Measurements from ENCODE around the gene SLC16A9.
A peak's percentile ranks its signal among the peaks of the same experiment; 100 is the strongest.
"Not testable (repeated sequence)": the region's sequence is repeated elsewhere in the genome, so short reads cannot be mapped to it uniquely, and the experiment has no call there.

Gene SLC16A9

DNA sequence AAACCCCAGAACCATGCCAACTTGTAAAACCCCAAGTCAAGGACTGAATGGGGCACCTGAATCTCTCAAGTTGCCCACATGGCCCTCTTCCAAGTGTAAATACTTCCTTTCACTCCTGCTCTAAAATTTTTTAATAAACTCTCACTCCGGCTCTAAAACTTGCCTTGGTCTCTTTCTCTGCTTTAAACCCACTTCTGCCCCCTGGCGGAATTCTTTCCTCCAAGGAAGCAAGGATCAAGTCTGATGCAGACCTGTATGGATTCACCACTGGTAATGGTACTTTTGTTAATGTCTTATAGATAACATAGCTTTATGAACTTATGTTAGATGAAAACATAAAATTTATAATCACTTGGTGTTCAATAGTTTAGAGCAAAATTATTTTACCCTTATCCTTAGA, 33.8 kb downstream of the SLC16A9 start:
- TF ChIP-seq, protein P1, sequence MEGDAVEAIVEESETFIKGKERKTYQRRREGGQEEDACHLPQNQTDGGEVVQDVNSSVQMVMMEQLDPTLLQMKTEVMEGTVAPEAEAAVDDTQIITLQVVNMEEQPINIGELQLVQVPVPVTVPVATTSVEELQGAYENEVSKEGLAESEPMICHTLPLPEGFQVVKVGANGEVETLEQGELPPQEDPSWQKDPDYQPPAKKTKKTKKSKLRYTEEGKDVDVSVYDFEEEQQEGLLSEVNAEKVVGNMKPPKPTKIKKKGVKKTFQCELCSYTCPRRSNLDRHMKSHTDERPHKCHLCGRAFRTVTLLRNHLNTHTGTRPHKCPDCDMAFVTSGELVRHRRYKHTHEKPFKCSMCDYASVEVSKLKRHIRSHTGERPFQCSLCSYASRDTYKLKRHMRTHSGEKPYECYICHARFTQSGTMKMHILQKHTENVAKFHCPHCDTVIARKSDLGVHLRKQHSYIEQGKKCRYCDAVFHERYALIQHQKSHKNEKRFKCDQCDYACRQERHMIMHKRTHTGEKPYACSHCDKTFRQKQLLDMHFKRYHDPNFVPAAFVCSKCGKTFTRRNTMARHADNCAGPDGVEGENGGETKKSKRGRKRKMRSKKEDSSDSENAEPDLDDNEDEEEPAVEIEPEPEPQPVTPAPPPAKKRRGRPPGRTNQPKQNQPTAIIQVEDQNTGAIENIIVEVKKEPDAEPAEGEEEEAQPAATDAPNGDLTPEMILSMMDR (IDR thresholded peaks at IDR 0.05; ENCODE audit: control insufficient read depth, extremely low read depth, insufficient read depth): peak; percentile 20; the same call in 1 of the 2 replicates
- DNase-seq (ENCODE audit: low read depth): no peak
- no peak overlapping the region for H3K4me3 ChIP-seq (ENCODE audit: low read depth, low read length)

DNA sequence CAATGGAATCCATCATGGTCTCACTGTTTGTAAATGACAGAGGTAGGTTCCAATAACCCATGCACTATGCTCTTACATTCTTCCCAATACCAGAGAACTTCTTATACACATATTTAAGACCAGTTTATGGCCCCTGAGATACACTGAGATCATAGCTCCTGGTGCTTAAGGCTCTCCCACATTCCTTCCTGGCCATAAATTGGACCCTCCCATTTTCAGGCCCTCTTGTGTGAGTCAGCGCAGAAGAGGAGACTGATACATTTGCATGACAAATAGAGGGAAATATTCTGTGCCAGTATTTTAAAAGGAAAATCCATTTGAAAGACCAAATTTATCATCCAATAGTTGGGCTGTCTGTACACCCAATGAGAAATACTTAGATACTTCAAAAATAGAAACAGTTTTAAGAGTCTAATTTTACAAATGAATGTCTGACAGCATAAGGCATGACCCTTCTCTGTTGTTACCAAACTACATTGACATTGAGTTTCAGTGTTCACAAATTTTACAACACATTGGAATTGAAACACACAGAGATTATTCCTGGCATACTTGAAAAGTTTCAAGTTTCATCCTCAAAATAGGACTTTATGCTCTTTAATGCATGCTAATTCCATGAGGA, 35.3 kb downstream of the SLC16A9 start:
- DNase-seq (ENCODE audit: low read depth): no peak
- TF ChIP-seq, protein P1 (IDR thresholded peaks at IDR 0.05; ENCODE audit: control insufficient read depth, extremely low read depth, insufficient read depth): no peak
- no peak overlapping the region for H3K4me3 ChIP-seq (ENCODE audit: low read depth, low read length)

DNA sequence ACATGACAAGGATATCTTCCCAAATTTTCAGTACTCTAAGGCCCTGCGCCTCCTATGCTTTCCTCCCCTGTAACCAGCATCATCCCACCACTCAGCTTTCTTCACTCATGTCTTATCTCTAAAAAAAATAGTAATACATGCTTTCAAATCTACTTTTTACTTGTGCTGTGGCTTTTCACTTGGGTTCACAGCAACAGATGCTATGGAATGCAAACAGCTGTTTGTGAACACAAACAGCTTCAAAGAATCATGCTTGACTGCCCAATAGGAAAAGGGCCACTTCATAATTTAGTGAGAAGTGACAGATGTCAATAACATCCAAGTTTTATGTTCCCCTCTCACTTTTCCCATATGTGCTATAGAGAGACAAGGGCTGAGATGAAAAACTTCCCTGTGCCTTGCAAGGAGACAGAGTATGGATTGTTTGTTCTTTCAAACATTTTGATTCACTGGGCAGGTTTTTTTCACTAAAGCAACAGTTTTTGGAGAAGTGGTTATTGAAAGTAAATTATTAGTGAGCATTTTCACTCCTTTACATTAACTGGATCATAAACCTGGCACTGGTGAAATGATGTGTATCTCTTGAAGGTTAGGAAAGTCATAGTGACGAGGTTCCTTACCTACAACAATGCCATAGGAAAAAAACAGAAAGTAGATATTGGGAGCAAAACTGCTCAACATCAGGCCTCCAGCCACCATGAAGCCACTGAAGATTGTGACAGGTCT, 37.3 kb downstream of the SLC16A9 start:
- H3K4me3 ChIP-seq (ENCODE audit: low read depth, low read length): no peak overlapping the region
- no peak for DNase-seq (ENCODE audit: low read depth)
- TF ChIP-seq, protein P1 (IDR thresholded peaks at IDR 0.05; ENCODE audit: control insufficient read depth, extremely low read depth, insufficient read depth): no peak

DNA sequence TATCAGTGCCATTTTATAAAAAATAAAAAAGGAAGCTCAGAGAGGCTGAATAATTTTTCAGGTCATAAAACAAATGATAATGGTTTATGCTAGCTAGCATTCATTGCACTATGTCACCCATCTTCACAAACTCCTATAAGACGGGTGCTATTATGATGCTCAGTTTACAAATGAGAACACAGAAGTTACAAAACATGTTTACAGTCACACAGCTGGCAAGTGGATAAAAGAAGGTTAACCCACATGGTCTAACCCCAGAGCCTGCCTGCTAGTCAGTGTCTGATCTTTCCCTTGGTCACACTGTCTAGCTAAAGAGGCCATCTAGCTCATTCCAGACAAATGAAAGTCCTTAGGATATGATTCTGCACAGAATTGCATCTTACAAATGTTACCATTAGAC, 39.4 kb downstream of the SLC16A9 start:
- no peak overlapping the region for H3K4me3 ChIP-seq (ENCODE audit: low read depth, low read length)
- TF ChIP-seq, protein P1 (IDR thresholded peaks at IDR 0.05; ENCODE audit: control insufficient read depth, extremely low read depth, insufficient read depth): no peak
- no peak for DNase-seq (ENCODE audit: low read depth)

DNA sequence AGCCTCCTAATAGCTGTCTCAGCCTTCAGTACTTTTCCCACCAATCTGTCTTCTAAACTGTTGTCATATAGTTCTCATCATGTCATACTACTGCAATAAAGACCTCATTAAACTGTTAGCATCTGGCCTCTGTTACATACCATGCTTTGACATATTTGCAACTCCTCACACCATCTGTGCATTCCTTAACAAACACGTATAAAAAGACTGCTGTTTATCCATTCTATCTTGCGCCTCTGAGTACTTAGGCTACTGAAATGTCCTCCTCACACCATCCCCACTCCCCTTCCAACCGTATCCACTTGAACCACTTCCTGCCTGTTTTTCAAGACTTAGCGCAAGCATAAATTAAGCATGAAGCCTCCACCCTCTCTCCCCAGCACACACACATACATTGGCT, 41.6 kb downstream of the SLC16A9 start:
- H3K4me3 ChIP-seq (ENCODE audit: low read depth, low read length): no peak overlapping the region
- no peak for DNase-seq (ENCODE audit: low read depth)
- TF ChIP-seq, protein P1 (IDR thresholded peaks at IDR 0.05; ENCODE audit: control insufficient read depth, extremely low read depth, insufficient read depth): no peak

DNA sequence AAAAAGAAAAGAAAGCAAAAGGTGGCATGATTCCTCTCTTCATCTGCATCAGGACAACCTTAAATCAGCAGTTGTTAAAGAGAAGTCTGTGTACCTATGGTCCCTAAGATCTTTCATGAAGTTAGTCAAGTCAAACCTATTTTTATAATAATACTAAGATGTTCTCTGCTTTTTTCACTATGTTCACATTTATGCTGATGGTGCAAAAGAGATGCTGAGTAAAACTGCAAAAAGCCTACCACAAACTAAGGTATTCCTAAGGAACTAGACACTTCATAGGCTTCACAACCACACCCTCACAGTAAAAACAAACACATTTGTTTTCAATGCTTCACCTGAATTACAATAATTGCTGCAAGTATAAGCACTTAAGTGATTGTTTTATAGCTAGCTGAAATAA, 43.3 kb downstream of the SLC16A9 start:
- TF ChIP-seq, protein P1 (IDR thresholded peaks at IDR 0.05; ENCODE audit: control insufficient read depth, extremely low read depth, insufficient read depth): no peak
- H3K4me3 ChIP-seq (ENCODE audit: low read depth, low read length): no peak overlapping the region
- no peak for DNase-seq (ENCODE audit: low read depth)

DNA sequence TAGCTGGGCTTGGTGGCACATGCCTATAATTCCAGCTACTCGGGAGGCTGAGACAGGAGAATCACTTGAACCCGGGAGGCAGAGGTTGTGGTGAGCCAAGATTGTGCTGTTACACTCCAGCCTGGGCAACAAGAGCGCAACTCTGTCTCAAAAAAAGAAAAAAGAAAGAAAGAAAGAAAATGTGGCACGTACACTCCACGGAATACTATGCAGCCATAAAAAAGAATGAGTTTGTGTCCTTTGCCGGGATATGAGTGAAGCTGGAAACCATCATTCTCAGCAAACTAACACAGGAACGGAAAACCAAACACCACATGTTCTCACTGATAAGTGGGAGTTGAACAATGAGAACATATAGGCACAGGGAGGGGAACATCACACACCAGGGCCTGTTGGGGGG, 46.4 kb downstream of the SLC16A9 start:
- not testable (repeated sequence) for H3K4me3 ChIP-seq (ENCODE audit: low read depth, low read length); DNase-seq (ENCODE audit: low read depth)
